Suprapubic skin (tissue), 3 donors: ENCODE measurements around the gene FIZ1.

Source experiments
- POLR2AphosphoS5 ChIP-seq, 3 donors: sonication (generic); formaldehyde crosslinking; IDR thresholded peaks; one replicate each; pipeline ENCODE4 v1.6.1; 2017; ENCODE audit warnings: antibody characterized with exemption in 3 of 3
- TF ChIP-seq, protein P1 (sequence below), 2 donors: fragments of 200-600 bp in 1 of 2; fragments of 450-650 bp in 1 of 2; sonication (generic) in 1 of 2; IDR thresholded peaks; one replicate each; pipeline ENCODE4 v1.5.1; 2016 to 2019; ENCODE audit warnings: antibody characterized with exemption in 2 of 2, mild to moderate bottlenecking in 1 of 2, moderate library complexity in 1 of 2

DNA sequence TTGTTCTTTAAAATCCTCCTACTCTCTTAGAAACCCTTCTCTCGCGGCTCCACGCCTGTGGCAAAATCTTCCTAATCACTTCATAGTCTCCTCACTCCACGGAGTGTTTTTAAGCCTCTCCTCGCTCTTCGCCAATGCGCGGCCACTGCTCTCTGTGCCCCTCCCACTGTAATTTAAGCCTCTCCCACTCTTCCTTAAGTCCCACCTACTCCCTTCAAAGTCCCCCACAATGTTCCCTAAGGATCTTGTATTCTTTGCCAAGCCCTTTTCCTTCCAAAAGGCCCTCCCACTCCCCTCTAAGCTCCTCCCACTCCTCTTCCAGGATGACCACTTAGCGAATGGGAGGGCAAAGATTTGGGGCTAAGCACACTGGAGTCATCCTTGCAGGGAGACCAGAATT is 1.3 kb downstream of the FIZ1 start:
- TF ChIP-seq POLR2AphosphoS5 (IDR thresholded peaks at IDR 0.05) = no peak
- TF ChIP-seq, protein P1, sequence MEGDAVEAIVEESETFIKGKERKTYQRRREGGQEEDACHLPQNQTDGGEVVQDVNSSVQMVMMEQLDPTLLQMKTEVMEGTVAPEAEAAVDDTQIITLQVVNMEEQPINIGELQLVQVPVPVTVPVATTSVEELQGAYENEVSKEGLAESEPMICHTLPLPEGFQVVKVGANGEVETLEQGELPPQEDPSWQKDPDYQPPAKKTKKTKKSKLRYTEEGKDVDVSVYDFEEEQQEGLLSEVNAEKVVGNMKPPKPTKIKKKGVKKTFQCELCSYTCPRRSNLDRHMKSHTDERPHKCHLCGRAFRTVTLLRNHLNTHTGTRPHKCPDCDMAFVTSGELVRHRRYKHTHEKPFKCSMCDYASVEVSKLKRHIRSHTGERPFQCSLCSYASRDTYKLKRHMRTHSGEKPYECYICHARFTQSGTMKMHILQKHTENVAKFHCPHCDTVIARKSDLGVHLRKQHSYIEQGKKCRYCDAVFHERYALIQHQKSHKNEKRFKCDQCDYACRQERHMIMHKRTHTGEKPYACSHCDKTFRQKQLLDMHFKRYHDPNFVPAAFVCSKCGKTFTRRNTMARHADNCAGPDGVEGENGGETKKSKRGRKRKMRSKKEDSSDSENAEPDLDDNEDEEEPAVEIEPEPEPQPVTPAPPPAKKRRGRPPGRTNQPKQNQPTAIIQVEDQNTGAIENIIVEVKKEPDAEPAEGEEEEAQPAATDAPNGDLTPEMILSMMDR (IDR thresholded peaks at IDR 0.05) = no peak
